Spleen (tissue), 11 donors: ENCODE data around the gene SLC2A6. TPM values are rescaled to one million over a fixed set of nuclear protein-coding genes. Genes with fewer than 3 reads are reported as not detected.

Experiments
- DNase-seq: peaks from one replicate; pipeline ENCODE4 v3.0.0-alpha.2; 2020
- H3K27ac ChIP-seq, 8 donors: fragments of 200-600 bp; sonication (generic) in 7 of 8; 1 replicate in 4 of 8; 2 replicates in 4 of 8; pipeline versions ENCODE4 v1.5.0 to v1.8.0; 2016 to 2021; ENCODE audit warnings: inconsistent platforms in 4 of 8, mild to moderate bottlenecking in 4 of 8, moderate library complexity in 1 of 8
- H3K27me3 ChIP-seq, 7 donors: fragments of 200-600 bp; sonication (generic) in 6 of 7; replicated peaks in 1 of 7; 1 replicate in 4 of 7; 2 replicates in 3 of 7; pipeline versions ENCODE4 v1.5.0 to v1.8.0; 2016 to 2021; ENCODE audit warnings: inconsistent platforms in 3 of 7, mild to moderate bottlenecking in 1 of 7
- H3K36me3 ChIP-seq, 6 donors: fragments of 200-600 bp; sonication (generic) in 5 of 6; 1 replicate in 4 of 6; 2 replicates in 2 of 6; pipeline versions ENCODE4 v1.5.0 to v1.8.0; 2016 to 2021; ENCODE audit warnings: inconsistent platforms in 2 of 6
- H3K4me1 ChIP-seq, 6 donors: fragments of 200-600 bp; sonication (generic) in 5 of 6; 1 replicate in 3 of 6; 2 replicates in 3 of 6; pipeline versions ENCODE4 v1.5.0 to v1.8.0; 2016 to 2021; ENCODE audit warnings: inconsistent platforms in 3 of 6
- H3K4me3 ChIP-seq, 8 donors: fragments of 200-600 bp; sonication (generic) in 7 of 8; 1 replicate in 4 of 8; 2 replicates in 4 of 8; pipeline versions ENCODE4 v1.5.0 to v1.8.0; 2016 to 2021; ENCODE audit warnings: inconsistent platforms in 4 of 8, mild to moderate bottlenecking in 4 of 8, moderate library complexity in 2 of 8
- H3K9me3 ChIP-seq, 8 donors: fragments of 200-600 bp; sonication (generic) in 7 of 8; 1 replicate in 4 of 8; 2 replicates in 4 of 8; pipeline versions ENCODE4 v1.5.0 to v1.8.0; 2016 to 2021; ENCODE audit warnings: inconsistent platforms in 4 of 8
- POLR2A ChIP-seq, 3 donors: fragments of 450-650 bp; IDR thresholded peaks; one replicate each; pipeline ENCODE4 v1.5.1; 2017; ENCODE audit warnings: antibody characterized with exemption in 3 of 3, mild to moderate bottlenecking in 1 of 3
- POLR2AphosphoS5 ChIP-seq, 3 donors: sonication (generic); formaldehyde crosslinking; IDR thresholded peaks; one replicate each; pipeline ENCODE4 v1.5.1; 2017; ENCODE audit warnings: antibody characterized with exemption in 3 of 3
- WGBS, 5 donors: extraction: QIAGEN DNeasy Blood & Tissue Kit in 3 of 5; methylation state at CpG; one replicate each; pipeline versions ENCODE4 v1.1.5 to v1.1.7; 2013 to 2018; 5-methylcytosine and 5-hydroxymethylcytosine counted together
- intact Hi-C: fragments of 100-400 bp; cut with DNase I; formaldehyde crosslinking; loops from one replicate; pipeline ENCODE4 v1.15.0; 2023; ENCODE audit warnings: low total_unique reads
- polyA plus RNA-seq, 3 donors: library from polyadenylated mRNA; stranded (reverse); fragments of 200-250 nt; gene quantifications; one replicate each; pipeline ENCODE4 v1.2.1, GENCODE V29; 2013
- total RNA-seq, 7 donors: library from RNA; depleted of rRNA in 3 of 7; stranded (reverse); fragments of >200 nt in 3 of 7; fragmentation: NEBNext Ultra II Directional in 4 of 7; extraction: Animal tissue kit (Norgen Biotek cat#: 25700) in 4 of 7; gene quantifications; one replicate each; pipeline versions ENCODE4 v1.1.0 to v1.2.1, GENCODE V29; 2016 to 2021
- TF ChIP-seq, protein P1 (sequence below), 11 experiments: fragments of 200-600 bp in 7 of 11; fragments of 450-650 bp in 4 of 11; sonication (generic) in 4 of 11; IDR thresholded peaks in 8 of 11; conservative IDR thresholded peaks in 3 of 11; 1 replicate in 7 of 11; 2 replicates in 4 of 11; pipeline versions ENCODE4 v1.4.0 to v1.8.0; 2016 to 2021; ENCODE audit warnings: antibody characterized with exemption in 11 of 11, inconsistent platforms in 4 of 11, mild to moderate bottlenecking in 1 of 11
- donor health status: healthy with polysubstance abuse.
- donor health status: DM: no; HTN: no; CAD: no; lungs with moderate emphysema.
- donor health status: DM: no; HTN: no; CAD: no.
- donor health status: Bipolar disorder and iron deficiency.
- donor health status: healthy.
- donor health status: DM: no; HTN: no; CAD: no.
- donor health status: DM: yes; HTN: yes; CAD: no.

SLC2A6 gene
- total and polyA plus RNA-seq, 10 donors: 15.4 to 35.0 (median 21.9) TPM

DNA sequence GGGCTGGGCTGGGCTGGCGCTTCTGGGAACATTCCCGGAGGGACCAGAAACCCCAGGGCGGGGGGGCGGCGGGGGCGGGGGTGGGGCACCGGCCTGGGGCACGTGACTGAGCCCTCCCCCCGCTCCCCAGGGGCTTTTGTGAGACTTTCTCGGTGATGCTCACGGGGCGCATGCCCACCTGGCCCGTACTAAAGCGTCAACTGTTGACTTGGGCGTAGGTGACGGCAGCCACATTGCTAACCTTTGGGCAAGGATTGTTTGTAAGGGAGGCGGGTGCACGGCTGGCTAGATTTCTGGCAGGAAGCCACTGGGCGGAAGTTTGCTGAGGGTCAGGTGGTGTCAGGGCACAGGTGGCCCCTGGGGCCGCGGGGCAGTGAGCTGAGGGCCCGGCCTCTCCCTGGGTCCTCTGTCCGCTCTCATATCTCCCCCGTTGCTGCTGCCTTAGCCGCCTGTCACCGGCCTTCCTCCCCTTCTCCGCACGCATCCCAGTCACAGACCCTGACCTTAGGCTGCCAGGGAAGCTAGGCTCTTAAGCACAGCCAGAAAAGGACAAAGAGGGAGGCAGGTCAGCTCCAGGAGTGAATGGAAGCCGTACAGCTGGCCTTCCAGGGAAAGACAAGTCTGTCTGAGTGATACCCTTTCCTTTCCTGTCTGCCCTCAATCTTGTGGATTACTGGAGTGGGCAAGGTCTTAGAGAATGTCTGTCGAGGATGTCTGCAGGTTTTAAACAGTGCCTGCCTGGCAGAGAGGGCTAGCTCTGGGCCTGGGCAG is 18.3 kb downstream of the SLC2A6 start:
- no peak for DNase-seq
- WGBS, 5 donors: 15 to 34% (median 27%) methylated on average over 16 to 30 of the region's 30 CpGs
- H3K27ac ChIP-seq: peak overlapping the region; percentile 90 to 97 (median 94)

DNA sequence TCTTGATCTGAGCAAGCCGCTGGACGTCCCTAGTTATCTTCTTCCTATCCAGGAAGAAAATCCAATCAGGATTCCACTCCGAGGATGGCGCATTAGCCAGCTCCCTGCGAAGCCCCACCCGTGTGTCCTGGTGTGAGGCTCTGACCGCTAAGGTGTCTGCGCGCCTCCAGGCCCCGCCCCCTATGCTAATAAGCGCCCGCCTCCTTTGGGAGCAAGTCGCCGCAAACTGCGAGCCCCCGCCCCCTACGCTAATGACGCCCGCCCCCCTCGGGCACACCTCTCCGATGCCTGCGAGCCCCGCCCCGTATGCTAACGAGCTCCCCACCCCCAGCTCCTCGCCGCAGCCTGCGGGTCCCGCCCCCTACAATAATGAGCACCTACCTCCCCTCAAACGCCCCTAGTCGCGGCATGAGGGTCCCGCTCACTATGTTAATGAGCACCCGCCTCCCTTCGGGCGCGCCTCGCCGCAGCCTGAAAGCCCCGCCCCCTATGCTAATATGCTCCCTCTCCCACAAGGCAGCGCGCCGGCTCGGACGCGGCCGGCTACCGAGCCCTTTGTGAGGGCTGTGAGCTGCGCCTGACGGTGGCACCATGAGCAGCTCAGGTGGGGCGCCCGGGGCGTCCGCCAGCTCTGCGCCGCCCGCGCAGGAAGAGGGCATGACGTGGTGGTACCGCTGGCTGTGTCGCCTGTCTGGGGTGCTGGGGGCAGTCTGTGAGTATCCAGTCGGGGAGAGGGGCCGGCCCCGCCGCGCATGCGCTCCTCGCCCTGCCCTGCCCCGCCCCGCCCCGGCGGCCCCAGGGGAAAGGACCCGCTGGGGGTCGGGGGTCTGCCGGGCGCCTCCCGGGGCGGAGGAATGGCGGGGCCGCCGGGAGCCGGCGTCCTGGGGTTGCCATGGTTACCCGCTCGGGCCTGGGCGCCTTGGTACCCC is 19.2 kb downstream of the SLC2A6 start, which contains the start of gene CACFD1:
TSS of gene CACFD1 (plus strand) at position 503 of the 929 bp plus-strand sequence. CDS start at position 592, 89 bp downstream.
- TF ChIP-seq POLR2A (IDR thresholded peaks at IDR 0.05): peak in 1 of 3 donors; percentile 35
- TF ChIP-seq, protein P1, sequence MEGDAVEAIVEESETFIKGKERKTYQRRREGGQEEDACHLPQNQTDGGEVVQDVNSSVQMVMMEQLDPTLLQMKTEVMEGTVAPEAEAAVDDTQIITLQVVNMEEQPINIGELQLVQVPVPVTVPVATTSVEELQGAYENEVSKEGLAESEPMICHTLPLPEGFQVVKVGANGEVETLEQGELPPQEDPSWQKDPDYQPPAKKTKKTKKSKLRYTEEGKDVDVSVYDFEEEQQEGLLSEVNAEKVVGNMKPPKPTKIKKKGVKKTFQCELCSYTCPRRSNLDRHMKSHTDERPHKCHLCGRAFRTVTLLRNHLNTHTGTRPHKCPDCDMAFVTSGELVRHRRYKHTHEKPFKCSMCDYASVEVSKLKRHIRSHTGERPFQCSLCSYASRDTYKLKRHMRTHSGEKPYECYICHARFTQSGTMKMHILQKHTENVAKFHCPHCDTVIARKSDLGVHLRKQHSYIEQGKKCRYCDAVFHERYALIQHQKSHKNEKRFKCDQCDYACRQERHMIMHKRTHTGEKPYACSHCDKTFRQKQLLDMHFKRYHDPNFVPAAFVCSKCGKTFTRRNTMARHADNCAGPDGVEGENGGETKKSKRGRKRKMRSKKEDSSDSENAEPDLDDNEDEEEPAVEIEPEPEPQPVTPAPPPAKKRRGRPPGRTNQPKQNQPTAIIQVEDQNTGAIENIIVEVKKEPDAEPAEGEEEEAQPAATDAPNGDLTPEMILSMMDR (IDR thresholded peaks at IDR 0.05 in 8 of 11, conservative IDR thresholded peaks at IDR 0.05 in 3 of 11): peak in 2 of 11 experiments; percentile 21 to 24
- TF ChIP-seq POLR2AphosphoS5 (IDR thresholded peaks at IDR 0.05): peak; percentile 85 to 93 (median 89)
- DNase-seq: peak; percentile 99
- Histone ChIP-seq H3K4me1 (peaks cover 7 to 48% (median 37%) of the 10 kb centered on the region in 6 donors), H3K9me3 (no peaks in the 10 kb centered on the region), H3K4me3 (peak within 1 kb of the TSS; percentile 71 to 90 (median 74)), H3K27me3 (no peaks in the 10 kb centered on the region), H3K27ac (peak within 1 kb of the TSS; percentile 90 to 97 (median 94)), H3K36me3 (peaks cover 0 to 12% (median 0%) of the 10 kb centered on the region in 6 donors)
- WGBS, 5 donors: 0 to 2% (median 1%) methylated on average over 42 to 86 of the region's 86 CpGs
- intact Hi-C loops: no loop called here

More for the DNA sequence above, 18.3 kb downstream of the SLC2A6 start:
- H3K4me1 ChIP-seq: peaks cover 7 to 48% (median 37%) of the 10 kb centered on the region in 6 donors
- H3K4me3 ChIP-seq: peak overlapping the region; percentile 71 to 90 (median 74)
- no peaks in the 10 kb centered on the region for H3K9me3 ChIP-seq
- no peaks in the 10 kb centered on the region for H3K27me3 ChIP-seq
- intact Hi-C loops: no loop called here
- TF ChIP-seq POLR2AphosphoS5 (IDR thresholded peaks at IDR 0.05): peak; percentile 10 to 43 (median 40)
- TF ChIP-seq, protein P1 (IDR thresholded peaks at IDR 0.05 in 8 of 11, conservative IDR thresholded peaks at IDR 0.05 in 3 of 11): no peak
- H3K36me3 ChIP-seq: peaks cover 0 to 14% (median 0%) of the 10 kb centered on the region in 6 donors

DNA sequence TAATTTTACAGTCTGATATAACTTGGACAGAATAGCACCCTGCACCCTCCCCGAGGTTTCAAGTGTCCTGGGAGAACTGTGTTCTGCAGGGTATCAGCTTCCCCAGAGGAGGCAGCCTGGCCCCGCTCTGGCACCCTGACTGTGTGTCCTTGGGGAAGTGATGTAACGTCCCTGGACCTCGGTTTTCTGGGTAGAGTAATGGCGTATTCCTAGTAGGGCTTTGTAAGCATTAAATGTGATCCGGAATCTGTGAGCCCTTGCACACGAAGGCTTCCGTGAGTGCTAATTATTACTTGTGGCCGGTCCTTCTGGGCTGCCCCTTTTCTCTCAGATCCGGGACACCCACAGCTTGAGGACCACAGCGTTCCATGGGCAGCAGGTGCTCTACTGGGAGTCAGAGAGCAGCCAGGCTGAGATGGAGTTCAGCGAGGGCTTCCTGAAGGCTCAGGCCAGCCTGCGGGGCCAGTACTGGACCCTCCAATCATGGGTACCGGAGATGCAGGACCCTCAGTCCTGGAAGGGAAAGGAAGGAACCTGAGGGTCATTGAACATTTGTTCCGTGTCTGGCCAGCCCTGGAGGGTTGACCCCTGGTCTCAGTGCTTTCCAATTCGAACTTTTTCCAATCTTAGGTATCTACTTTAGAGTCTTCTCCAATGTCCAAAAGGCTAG is 20.1 kb downstream of the SLC2A6 start:
- peaks cover 7 to 38% (median 36%) of the 10 kb centered on the region in 6 donors for H3K4me1 ChIP-seq
- TF ChIP-seq POLR2AphosphoS5 (IDR thresholded peaks at IDR 0.05): no peak
- TF ChIP-seq, protein P1 (IDR thresholded peaks at IDR 0.05 in 8 of 11, conservative IDR thresholded peaks at IDR 0.05 in 3 of 11): no peak
- no peak for TF ChIP-seq POLR2A (IDR thresholded peaks at IDR 0.05)
- no peaks in the 10 kb centered on the region for H3K27me3 ChIP-seq
- H3K4me3 ChIP-seq: peak overlapping the region in 6 of 8 donors; percentile 71 to 90 (median 76)
- 56 to 73% (median 67%) methylated on average over 15 to 16 of the region's 16 CpGs for WGBS, 5 donors
- peak overlapping the region in 4 of 8 donors; percentile 93 to 97 (median 94) for H3K27ac ChIP-seq
- intact Hi-C loops: no loop called here
- H3K36me3 ChIP-seq: peaks cover 0 to 6% (median 0%) of the 10 kb centered on the region in 6 donors
- no peaks in the 10 kb centered on the region for H3K9me3 ChIP-seq
- DNase-seq: peak; percentile 75
